MM.1S (cell line): ENCODE measurements around the gene SYNE2.
"Not testable (repeated sequence)": the region's sequence is repeated elsewhere in the genome, so short reads cannot be mapped to it uniquely, and the experiment has no call there.

Experiments used
- EZH2phosphoT487 ChIP-seq: fragments of 300-600 bp; sonication (generic); IDR thresholded peaks from 2 replicates; pipeline ENCODE4 v1.6.1; 2018; ENCODE audit warnings: antibody characterized with exemption, low read length
- TF ChIP-seq, protein P1 (sequence below): fragments of 300-600 bp; sonication (generic); IDR thresholded peaks from 2 replicates; pipeline ENCODE4 v1.5.1; 2016; ENCODE audit warnings: antibody characterized with exemption, low read length, mixed read lengths

DNA sequence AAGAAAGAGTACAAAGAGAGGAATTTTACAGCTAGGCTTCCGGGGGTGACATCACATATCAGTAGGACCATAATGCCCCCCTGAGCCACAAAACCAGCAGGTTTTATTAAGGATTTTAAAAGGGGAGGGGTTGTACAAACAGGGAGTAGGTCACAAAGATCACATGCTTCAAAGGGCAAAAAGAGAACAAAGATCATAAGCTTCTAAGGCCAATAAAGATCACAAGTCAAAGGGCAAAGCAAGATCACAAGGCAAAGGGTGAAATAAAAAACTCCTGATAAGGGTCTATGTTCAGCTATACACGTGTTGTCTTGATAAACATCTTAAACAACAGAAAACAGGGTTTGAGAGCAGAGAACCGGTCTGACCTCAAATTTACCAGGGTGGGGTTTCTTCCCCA lies 41.1 kb upstream of the SYNE2 start:
- TF ChIP-seq, protein P1, sequence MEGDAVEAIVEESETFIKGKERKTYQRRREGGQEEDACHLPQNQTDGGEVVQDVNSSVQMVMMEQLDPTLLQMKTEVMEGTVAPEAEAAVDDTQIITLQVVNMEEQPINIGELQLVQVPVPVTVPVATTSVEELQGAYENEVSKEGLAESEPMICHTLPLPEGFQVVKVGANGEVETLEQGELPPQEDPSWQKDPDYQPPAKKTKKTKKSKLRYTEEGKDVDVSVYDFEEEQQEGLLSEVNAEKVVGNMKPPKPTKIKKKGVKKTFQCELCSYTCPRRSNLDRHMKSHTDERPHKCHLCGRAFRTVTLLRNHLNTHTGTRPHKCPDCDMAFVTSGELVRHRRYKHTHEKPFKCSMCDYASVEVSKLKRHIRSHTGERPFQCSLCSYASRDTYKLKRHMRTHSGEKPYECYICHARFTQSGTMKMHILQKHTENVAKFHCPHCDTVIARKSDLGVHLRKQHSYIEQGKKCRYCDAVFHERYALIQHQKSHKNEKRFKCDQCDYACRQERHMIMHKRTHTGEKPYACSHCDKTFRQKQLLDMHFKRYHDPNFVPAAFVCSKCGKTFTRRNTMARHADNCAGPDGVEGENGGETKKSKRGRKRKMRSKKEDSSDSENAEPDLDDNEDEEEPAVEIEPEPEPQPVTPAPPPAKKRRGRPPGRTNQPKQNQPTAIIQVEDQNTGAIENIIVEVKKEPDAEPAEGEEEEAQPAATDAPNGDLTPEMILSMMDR: not testable (repeated sequence)
- not testable (repeated sequence) for TF ChIP-seq EZH2phosphoT487
